ENCODE results near the gene VAPA. TPM values are rescaled to one million over a fixed set of nuclear protein-coding genes. Genes with fewer than 3 reads are reported as not detected.

Gene VAPA
- total and polyA plus RNA-seq, 10 of the 15 experiments (the other 5 are each of a cell fraction or from before 2014, with no cell fraction given) = 70.9 to 252 (median 166) TPM

GRCh38 chr18:9884090-9884489 is 29.7 kb upstream of the VAPA start:
- ATAC-seq (no peak), FAIRE-seq (no peak), DNase-seq (ENCODE audit: low read depth, low spot score) (no peak)
- Histone ChIP-seq H3K9ac (ENCODE audit: control insufficient read depth, insufficient read depth, low read length) (no peak overlapping the region), H3K9me3 (replicated peaks; ENCODE audit: control insufficient read depth, insufficient read depth, low read length) (no peaks in the 10 kb centered on the region), H3K79me2 (ENCODE audit: control insufficient read depth, insufficient read depth, low read length) (no peaks in the 10 kb centered on the region), H3K4me2 (ENCODE audit: control insufficient read depth, insufficient read depth) (no peak overlapping the region), H2AFZ (ENCODE audit: control insufficient read depth, low read depth, low read length) (no peak overlapping the region), H3K27ac (ENCODE audit: control insufficient read depth, insufficient read depth) (no peak overlapping the region), H3K36me3 (ENCODE audit: control insufficient read depth in 2 of 2, insufficient read depth in 2 of 2, low read length in 1 of 2) (no peaks in the 10 kb centered on the region), H3K4me1 (ENCODE audit: control insufficient read depth, insufficient read depth, low read length) (no peaks in the 10 kb centered on the region), H3K4me3 (no peak overlapping the region), H3K27me3 (replicated peaks in 1 of 2; ENCODE audit: control insufficient read depth in 2 of 2, insufficient read depth in 2 of 2, low read length in 1 of 2) (no peaks in the 10 kb centered on the region), H4K20me1 (ENCODE audit: control insufficient read depth, insufficient read depth) (no peaks in the 10 kb centered on the region)
- in situ Hi-C loops (cut with MboI) = no loop called here
- intact Hi-C loops (cut with micrococcal nuclease; ENCODE audit: unreplicated experiment) = no loop called here
- ChIA-PET SMC1A (ENCODE audit: uncharacterized antibody, unreplicated experiment) (no interaction called here), RAD21 (ENCODE audit: unreplicated experiment) (no interaction called here), POLR2A (interaction anchor here (0.6 kb wide), 1 partner anchor 703 kb away, joined by 3 read pairs; no protein-coding TSS in a partner anchor), CTCF (no interaction called here)
- no TSS peak for BruUV-seq (replicated peaks)
- WGBS (ENCODE audit: insufficient coverage, insufficient replicate concordance, low lambda C conversion rate, missing lambda C conversion rate) = 21% methylated on average over 6 of the region's 6 CpGs
- no peak for TF ChIP-seq SMAD5 (IDR thresholded peaks at IDR 0.05; ENCODE audit: low read depth)
- no peak for TF ChIP-seq ZNF217 (IDR thresholded peaks at IDR 0.05)
- TF ChIP-seq ZNF687 (IDR thresholded peaks at IDR 0.05) = no peak
- no peak for TF ChIP-seq TARDBP (IDR thresholded peaks at IDR 0.05; ENCODE audit: borderline replicate concordance)
- no peak for TF ChIP-seq IKZF1 (conservative IDR thresholded peaks at IDR 0.05)
- TF ChIP-seq NRF1 (conservative IDR thresholded peaks at IDR 0.05; ENCODE audit: low read depth, low read length) = no peak

Measured in GM12878 (cell line).